Activated T-cell treated with anti-CD3 and anti-CD28 coated beads for 24 hours (primary cell): ENCODE data around the gene TCEA2.
A peak's percentile ranks its signal among the peaks of the same experiment; 100 is the strongest.

Experiments used
- DNase-seq: peaks from one replicate; pipeline ENCODE4 v3.0.0-alpha.2; 2020; ENCODE audit warnings: low read depth

The TCEA2 gene

DNA sequence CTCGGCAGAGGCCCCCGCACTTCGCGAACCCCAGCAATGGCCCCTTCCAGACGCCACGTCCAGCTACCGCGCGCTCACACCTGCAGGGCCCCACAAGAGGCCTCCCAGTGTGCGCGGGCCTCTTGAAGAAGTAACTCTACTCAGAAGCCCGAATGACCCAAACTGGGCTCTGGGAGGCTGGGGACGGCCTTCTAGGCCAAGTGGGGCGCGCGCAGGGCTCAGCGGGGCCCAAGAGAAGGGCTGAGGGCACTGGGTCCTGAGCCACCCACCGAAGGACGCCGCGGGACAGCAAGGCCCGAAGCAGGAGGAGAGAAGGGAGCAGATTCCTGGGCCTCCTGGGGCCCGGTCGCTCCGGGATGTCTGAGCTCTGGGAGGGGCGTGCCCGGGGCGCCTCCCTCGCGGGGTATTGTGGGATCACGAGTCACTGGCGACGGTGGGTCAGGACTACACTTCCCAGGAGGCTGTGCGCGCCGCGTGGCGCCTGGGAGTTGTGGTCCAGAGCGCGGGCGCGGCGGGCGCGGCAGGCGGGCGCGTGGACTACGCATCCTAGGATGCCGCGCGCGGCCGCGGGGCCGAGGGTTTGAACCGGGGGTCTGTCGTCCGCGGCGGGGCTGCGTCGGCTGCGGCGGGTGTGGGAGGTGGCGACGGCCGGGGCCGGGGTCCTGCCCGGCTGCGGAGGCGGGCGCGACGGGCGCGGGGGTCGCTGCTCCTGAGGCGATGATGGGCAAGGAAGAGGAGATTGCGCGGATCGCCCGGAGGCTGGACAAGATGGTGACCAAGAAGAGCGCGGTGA is at the start of gene TCEA2:
Gene TCEA2 (plus strand): TSS at position 603 of the 793 bp plus-strand sequence. CDS start 115 bp downstream, at position 718.
- peak; percentile 91 for DNase-seq

DNA sequence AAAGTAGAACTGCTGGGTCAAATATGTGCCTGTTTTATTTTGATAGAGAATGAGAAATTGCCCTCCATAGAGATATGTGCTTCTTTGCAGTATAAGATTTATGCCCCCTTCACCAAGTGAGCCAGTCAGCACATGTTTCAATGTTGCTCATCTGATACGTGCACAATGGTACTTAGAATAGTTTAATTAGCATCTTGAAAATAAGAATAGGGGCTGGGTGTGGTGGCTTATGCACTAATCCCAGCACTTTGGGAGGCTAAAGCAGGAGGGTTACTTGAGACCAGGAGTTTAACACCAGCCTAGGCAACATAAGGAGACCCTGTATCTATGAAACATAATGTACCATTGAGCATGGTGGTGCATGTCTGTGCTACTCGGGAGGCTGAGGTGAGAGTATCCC is 47.4 kb upstream of the TCEA2 start:
- DNase-seq = no peak

DNA sequence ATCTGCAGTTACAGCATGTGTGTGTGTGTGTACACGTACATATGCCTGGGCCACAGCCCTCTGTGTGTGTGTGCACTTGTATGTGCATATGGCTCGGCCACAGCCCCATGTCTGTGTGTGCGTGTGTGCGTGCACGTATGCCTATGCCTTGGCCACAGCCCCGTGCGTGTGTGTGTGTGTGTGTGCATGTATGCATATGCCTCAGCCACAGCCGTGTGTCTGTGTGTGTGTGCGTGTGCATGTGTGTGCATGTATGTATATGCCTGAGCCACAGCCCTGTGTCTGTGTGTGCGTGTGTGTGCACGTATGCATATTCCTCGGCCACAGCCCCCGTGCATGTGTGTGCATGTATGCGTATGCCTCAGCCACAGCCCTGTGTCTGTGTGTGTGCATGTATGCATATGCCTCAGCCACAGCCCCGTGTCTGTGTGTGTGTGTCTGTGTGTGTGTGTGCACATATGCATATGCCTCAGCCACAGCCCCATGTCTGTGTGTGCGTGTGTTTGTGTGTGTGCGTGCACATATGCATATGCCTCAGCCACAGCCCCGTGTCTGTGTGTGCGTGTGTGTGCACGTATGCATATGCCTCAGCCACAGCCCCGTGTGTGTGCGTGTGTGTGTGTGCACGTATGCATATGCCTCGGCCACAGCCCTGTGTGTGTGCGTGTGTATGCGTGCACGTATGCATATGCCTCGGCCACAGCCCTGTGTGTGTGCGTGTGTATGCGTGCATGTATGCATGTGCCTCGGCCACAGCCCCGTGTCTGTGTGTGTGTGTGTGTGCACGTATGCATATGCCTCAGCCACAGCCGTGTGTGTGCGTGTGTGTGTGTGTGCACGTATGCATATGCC is 41.6 kb upstream of the TCEA2 start:
- no peak for DNase-seq

DNA sequence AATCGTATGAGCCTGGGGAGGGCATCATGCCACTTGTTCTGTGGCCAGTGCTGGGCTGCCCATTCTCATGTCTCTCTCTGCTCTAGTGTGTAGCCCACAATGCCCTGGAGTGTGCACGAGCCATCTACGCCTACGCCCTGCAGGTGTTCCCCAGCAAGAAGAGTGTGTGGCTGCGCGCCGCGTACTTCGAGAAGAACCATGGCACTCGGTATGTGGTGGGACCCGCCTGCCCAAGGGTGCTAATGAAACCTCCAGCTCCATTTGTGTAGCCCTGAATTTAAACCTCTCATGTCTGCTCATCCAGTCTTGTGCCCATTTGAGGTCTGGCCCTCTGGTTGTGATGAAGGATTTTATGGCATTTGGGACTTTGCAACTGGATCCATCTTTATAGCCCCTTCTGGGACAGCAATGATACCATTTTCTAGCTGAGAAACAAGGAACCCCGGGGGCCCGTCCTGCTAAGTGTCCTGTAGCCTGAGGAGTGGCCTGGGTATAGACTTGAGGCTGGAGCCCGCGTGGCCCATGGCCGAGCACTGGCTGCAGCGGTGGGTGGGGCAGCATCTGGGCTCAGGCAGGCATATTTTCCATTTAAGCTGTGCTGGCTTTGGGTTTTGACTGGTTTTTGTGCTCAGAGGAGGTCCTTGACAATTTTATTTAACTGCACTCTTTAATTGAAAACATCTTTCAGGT is 40.2 kb upstream of the TCEA2 start:
- DNase-seq = no peak

DNA sequence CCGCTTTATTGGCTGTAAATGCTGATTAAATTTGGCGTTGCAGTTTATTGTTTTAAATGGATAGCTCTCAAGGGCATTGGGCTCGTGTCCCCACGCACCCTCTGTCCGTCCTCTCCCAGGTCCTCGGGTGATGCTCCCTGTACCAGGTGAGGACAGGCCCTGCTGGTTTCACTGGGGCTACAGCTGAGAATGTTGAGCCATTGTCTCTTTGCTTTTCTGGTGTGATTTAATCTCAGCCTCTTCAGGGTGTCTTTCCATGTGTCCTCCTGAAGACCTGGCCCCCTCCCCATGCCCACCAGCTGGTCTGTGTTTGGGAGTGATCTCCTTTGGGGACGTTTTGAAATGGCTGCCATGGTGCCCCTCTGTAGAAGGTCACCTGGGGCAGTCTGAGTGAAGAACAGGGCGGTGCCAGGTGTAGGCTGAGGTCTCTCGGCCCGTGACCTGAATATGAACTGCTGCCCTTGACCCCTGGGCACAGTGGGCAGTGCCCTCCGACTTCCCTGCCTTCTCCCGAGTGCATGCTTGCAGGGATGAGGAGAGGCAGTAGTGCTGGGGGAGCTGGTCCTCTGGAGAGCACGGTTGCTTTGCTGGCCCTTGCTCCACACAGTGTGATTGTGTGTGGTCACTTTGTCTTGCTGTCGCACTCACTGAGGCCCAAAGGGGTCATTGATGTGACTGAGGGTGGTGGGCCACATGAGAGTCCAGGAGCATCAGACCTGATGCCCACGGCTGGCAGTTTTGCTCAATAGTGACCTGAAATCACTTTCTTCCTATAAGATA is 39.4 kb upstream of the TCEA2 start:
- no peak for DNase-seq

DNA sequence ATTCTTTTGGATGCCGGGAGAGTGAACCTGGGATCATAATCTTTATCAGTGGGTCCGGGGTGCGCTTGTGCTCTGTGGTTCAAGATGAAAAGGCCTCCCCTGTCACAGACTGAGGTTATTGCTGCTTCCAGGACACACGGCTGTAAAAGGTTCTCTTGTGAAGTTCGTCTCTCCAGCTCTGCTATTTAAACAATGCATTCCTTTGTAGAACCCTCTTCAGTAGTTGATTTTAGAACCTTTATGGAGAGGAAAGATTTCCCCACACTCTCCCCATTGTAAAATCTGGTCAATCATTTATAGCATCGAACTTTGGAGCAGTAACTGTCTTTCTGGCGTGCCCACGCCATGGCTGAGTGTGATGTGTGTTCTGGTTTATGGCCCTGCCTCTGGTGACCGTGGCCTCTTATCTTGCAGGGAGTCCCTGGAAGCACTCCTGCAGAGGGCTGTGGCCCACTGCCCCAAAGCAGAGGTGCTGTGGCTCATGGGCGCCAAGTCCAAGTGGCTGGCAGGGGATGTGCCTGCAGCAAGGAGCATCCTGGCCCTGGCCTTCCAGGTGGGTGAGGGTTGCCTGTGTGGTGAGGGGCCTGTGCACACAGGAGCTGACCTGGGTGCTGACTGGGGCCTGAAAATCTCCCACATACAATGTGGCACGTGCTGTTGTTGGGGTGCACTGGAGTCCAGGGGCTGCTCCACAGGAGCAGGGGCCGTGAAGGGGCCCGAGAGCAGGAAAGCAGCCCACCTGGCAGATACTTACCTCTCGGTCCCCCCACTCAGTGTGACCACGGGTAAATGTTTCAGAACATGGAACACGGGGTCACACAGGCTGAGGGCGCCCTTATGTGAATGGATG is 38.6 kb upstream of the TCEA2 start:
- no peak for DNase-seq

DNA sequence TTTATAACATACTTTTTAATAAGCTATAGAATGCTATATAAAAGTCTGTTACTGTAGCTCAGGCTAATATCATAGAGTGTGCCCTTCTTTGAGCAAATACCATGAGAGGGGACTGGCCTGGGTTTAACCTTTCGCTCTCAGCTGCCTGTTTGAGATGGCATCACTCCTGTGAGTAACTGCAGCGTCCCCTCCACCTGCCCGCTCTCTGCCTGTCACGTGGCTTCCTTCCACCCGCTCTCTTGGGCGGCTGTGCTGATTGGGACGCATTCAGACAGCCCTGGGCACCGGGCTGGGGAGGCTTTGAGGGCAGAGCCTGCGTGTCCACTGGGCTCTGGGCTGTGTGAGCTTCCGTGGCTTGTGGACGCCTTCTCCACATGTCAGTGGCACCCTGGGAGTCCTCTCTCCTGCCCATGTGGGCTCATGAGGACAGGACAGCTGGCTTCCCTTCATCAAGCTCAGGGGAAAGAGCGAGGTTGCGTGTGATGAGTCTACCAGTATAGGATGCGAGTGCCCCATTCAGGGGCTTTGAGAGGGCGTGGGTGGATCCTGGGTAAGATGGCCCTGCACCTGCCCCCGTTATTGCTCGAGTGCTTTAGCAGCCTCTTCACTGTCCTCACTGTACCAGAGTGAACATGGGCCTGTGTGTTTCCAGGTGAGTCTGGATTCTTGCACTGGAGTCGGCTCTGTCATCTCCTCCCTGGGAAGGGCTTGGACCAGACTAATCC is 37.7 kb upstream of the TCEA2 start:
- no peak for DNase-seq

DNA sequence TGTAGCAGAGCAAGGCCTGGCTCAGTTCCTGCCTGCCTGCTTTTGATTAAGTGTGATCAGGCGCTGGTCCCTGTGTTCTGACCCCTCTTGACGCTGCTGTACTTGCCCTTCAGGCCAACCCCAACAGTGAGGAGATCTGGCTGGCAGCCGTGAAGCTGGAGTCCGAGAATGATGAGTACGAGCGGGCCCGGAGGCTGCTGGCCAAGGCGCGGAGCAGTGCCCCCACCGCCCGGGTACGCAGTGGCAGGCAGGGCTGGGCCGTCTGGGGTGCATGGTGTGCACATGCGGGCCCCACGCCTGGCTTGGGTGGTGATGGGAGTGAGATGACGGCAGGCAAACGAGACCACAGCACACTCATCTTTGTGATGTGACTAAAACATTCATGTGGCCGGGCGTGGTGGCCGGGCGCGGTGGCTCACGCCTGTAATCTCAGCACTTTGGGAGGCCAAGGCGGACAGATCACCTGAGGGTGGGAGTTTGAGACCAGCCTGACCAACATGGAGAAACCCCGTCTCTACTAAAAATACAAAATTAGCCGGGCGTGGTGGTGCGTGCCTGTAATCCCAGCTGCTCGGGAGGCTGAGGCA is 37.1 kb upstream of the TCEA2 start:
- no peak for DNase-seq

DNA sequence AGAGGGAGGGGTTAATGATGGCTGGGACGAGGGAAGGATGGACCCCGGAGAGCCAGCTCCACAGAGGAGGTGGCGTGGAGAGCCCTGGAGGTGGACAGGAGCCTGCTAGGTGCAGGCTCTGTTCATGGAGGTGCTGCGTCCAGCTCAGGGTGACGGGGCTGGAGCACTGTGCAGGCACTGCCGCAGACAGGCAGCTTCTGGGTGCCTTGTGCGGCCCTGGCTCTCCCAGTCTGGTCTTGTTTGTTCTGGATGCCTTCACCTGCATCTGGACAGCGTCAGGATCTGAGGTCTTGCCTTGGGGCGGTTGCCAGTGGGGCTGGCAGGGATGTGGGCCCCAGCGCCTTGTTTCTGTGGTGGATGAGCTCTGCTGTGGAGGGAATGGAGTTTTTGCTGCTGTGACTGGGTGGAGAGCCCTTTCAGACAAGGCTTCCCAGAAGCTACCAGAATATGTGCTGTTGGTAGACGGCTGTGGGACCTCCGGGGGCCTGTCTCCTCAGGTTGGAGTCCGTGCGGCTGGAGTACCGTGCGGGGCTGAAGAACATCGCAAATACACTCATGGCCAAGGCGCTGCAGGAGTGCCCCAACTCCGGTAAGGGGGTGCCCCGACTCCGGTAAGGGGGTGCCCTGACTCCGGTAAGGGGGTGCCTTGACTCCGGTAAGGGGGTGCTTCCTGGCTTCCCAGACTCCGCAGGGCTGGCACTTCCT is 34.9 kb upstream of the TCEA2 start:
- no peak for DNase-seq

DNA sequence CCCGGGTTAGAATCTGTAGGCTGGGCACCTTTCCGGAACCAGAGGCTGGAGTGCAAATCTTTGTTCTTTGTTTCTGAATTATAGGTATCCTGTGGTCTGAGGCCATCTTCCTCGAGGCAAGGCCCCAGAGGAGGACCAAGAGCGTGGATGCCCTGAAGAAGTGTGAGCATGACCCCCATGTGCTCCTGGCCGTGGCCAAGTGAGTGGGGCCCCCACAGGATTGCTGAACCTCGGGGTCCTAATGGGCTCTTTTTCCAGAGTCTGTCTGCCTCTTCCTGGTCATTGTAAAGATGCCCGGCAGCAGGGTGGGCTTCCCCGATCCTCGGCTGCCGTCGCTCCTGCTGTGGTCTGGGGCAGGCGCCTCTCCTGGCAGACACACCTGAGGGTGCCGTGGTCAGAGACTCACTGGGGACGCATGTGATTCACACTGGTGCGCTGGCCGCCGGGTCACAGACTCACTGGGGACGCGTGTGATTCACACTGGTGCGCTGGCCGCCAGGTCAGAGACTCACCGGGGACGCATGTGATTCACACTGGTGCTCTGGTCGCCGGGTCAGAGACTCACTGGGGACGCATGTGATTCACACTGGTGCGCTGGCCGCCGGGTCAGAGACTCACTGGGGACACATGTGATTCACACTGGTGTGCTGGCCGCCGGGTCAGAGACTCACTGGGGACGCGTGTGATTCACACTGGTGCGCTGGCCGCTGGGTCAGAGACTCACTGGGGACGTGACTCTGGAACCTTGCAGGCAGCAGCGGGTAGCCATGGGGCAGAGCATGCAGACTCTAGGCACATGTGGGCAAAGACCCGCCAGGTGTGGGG is 33.5 kb upstream of the TCEA2 start:
- no peak for DNase-seq

DNA sequence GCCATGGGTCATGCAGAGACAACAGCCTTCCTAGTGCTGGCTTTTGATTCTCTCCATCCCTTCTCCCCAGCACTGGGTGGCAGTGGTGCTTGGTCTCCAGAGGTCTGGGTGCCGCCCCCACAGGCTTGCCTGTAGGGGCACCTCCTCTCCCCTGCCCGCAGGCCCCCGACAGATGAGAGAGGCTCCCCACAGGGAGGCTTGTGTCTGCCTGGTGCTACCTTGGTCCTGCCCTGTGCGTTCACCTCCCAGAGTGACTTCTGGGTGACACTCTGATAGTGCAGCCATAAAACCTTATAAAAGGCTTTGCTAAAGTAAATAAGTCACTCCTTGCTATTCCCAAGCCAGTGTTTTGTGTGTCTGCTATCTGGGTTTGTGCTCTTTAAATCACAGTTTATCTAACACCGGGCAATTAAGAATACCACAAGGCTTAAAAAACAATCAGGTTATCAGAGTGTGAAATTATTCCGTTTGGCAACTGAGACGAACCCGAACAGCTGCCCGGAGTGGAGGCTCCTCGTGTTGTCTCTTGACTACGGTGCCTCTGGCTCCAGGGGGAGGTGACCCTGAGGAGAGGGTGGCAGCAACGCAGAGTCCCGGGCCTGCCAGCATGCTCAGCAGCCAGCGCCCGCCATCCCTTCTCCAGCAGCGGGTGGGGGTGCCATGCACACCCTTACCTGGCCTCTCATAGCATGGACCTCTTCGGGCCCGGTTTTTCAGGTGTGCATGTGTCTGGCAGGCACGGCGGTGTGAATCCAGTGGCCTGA is 32.4 kb upstream of the TCEA2 start:
- DNase-seq = no peak

DNA sequence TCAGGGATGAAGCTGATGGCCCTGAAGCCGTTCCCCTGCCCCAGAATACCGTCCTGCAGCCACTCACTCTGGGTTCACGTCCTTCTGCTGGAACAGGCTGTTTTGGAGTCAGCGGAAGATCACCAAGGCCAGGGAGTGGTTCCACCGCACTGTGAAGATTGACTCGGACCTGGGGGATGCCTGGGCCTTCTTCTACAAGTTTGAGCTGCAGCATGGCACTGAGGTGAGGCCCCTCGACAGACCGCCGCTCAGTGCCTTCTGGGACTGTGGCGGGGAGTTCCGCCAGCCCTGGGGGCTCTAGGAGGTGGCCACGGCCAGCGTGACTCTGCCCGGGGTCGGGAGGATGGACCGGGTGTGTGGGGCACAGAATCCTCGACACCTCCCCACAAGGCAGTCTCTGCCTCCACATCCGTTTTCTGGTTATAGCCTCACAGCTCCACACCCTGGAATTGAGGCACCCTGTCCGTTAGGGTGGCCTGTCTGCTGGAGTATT is 31.1 kb upstream of the TCEA2 start:
- DNase-seq = no peak

DNA sequence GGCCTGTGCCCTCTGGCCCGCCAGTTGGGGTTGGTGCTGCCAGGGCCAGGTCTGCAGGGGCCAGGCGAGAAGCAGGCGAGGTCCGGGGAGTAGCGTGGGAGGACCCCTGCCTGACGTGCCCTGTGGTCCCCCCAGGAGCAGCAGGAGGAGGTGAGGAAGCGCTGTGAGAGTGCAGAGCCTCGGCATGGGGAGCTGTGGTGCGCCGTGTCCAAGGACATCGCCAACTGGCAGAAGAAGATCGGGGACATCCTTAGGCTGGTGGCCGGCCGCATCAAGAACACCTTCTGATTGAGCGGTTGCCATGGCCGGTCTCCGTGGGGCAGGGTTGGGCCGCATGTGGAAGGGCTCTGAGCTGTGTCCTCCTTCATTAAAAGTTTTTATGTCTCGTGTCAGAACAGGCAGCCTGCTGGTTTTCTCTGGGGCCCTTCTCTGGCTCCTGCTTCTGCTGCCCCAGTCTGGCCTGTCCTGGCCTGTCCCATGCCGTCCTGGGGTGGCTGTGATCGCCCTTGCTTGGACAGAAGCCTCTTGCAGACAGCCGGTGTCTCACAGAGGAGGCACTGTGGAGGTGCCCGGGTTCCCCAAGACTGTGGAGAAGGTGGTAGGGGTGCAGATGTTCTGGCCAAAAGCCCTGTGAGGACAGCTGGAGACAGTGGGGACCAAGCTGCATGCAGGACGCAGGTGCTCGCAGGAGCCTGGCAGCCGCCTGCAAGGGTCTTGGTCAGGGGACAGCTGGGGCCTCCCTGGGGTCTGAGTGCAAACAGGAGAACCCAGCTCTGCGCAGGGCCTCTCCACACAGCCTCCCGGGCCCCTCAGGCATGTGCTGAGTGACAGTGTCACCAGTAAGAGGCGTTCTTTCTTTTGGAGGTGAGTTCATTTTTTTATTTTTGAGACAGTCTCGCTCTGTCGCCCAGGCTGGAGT is 30.0 kb upstream of the TCEA2 start:
- no peak for DNase-seq

DNA sequence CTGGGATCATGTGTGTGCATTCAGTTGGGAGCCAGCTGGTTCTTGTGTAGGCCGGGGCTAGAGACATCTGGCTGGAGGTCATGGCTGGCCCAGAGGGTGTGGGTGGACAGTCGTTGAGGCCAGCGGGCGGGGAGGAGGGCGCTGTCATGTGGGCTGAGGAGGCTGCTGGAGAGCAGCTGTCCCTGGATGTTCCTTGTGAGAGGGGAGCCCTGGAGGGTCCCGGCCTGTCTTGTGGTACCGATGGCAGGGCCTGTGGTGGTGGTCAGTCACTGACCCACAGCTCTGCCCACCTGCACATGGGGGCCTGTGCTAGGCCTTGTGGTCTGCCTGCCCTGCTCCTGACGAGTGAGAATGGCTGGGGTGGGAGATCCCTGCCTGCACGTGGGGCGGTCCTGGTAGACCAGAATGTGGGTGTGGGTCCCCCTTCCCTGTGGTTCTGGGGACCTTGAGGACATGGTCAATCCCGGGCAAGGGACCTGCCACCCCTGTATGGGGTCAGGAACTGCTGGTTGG is 29.0 kb upstream of the TCEA2 start:
- DNase-seq = no peak

DNA sequence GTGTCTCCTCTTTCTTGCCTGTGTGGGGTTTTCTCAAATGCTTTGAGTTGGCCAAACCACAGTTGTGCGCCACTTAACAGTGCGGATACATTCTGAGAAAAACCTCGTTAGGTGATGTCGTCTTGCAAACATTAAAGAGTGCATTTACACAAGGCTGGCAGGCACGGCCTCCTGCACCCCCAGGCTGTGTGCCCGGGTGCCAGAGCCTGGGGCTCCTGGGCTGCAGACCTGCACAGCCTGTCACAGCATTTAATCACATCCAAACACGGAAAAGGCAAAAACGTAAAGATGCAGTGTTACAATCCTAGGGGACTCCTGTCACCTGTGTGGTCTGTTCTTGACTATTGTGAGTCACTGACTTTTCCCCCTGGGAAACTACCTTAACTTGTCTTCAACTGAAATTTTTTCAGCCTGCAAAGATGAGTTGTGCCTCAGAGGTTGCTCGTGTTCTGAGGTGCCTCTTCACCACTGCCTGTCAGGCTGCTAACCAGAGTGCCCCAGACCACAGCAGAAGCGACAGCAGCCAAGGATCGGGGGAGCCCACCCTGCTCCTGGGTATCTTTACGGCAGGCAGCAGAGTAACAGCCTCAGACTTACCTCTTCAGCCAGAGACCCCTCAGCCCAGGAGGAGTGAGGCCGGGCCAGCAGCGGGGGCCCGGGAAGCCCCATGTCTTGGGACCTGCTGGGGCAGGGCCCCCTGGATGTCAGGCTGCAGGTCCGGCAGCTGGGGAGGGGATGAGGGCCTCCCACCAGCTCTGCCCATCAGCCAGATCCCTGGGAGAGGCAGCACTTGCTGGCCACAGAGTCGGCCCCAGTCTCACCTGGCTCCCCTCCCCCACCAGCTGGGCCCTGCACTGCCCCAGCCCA is 27.7 kb upstream of the TCEA2 start:
- DNase-seq = no peak
